ENCODE data around the gene CEP57L1.
"Not testable (repeated sequence)": the region's sequence is repeated elsewhere in the genome, so short reads cannot be mapped to it uniquely, and the experiment has no call there.

Gene CEP57L1

DNA sequence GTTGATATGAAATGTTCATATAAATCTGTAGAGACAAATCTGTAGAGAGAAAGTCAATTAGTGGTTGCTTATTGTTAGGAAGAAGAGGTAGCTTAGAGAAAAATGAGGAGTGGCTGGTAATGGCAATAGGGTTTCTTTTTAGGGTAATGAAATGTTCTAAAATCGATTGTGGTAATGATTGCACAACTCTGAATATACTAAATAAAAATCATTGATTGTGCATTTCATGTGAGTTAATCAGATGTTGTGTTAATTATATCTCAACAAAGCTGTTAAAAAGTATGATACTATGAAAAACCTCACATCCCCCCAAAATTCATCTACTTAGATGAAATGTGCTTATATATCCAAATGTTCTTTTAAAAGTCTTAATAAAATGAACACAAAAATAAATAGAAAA, 84.2 kb downstream of the CEP57L1 start:
- no peak for DNase-seq

DNA sequence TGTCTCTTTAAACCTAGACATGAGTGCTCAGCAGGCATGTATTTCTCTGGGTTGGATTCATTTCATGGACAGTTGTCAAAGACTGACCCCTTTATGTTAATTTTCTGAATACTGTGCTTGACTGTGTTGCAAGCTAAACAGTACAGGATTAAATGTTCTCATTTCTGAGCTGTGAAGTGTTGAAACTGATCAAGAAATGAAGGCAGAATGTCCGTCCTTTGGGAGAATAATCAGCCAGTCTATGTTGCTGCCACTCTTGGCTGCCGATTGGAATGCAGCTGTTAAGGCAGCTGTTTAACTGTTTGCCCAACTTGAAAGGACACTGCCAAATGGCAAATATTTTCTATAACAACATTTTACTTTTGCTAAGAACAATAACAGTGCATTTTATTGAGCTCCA, 87.3 kb downstream of the CEP57L1 start:
- no peak for DNase-seq

DNA sequence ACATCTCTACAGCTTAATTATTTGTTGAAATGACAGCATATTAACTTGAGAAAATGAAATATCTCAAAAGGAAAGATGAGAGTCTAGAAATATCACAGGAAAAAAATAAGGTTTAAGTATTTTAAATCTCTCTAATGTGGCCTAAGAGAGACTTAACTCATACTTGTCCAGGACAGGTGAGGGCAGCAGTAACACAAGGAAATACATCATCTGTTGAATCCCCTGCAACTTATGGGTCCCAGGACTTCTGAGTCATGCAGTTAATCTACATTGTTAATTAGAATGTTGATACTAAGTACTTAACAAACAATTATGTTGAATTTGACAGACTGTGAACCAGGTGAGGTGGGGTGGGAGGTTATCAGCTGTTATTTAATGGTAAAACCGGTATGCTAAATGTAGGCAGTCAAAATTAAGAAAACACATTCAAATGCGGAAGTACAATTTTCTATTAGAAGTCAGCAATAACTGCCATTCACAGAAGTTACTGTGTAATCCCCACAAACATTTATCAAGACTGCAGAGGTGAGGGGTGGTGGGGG, 87.9 kb downstream of the CEP57L1 start:
- no peak for DNase-seq

DNA sequence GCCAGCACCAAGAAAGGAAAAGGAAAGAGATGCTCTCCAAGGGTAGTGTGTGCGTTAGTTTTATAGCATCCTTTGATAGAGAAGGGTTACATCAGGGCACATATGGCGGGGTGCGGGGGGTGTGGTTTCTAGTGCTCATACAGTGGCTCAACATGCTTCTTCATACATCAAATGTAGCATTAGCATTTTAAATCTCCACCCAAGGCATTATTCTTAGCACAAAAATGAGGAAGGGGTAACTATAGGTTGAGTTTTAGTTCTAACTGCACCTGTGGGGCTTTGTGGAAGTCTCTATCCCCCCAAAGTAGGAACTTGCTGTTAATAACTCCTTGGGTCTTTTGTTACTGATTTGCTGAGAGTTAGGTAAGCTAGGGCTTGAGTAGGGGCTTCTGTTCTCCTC, 89.3 kb downstream of the CEP57L1 start:
- no peak for DNase-seq

DNA sequence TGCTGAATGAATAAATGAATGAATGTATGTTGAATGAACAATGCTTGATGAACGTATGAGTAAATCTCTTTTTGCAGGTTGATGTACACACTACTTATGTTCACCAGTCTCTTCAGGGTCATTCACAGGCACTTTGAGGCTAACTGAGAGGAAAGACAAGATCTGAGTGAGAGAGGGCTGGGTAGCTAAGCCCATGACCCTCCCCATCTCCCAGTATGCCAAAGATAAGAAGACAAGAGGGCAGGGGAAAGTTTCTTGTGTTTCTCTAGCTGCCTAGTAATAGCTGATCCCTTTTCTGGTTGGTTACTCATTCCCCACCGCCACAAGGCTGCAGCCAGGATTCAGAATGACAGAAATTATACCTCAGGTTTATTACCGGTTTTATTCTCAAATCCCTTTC, 90.7 kb downstream of the CEP57L1 start:
- DNase-seq, result no peak

DNA sequence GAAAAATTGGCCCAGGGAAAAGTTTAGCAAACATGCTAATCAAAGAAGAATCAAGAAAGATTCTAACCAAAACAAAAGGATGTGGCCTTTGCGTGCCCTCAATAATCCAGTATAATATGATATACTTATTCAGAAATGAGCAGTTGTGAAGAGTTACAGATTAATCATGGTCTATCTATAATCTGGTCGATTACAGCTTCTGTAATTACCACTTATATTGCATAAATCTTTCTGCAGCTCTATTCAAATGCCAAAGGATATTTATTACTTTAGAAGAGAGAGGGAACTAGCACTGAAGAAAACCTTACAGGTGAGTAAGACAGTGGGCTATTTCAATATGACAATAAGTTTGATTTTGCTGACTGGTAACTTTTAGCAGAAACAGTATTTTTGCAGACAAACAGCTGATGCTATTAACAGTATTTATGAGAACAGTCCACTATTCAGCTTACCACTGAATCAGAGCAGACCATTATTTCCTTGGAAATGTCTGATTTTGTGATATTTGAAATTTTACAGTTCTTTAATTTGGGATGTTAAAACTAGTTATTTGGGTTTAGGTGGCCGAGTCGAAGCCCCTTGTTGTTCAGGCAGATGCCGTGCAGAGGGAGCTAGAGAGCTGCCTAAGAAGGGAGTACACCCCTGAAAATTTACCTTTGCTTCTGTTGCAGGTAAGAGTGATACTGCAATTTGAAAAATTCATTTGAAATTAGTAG, 92.2 kb downstream of the CEP57L1 start:
- DNase-seq, result peak; percentile 60

DNA sequence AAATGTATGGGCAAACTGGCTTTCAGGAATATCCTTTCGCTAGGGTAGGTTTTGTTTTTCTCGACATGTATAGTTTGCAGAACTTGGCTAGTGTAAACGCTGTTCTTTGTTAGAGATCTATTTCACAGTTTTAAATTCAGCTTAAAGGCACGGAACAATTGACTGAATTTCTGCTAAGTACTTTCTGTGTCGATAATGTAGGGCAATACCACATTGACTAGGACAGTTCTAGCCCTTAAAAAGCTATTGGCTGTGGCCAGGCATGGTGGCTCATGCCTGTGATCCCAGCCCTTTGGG, 92.8 kb downstream of the CEP57L1 start:
- no peak for DNase-seq

DNA sequence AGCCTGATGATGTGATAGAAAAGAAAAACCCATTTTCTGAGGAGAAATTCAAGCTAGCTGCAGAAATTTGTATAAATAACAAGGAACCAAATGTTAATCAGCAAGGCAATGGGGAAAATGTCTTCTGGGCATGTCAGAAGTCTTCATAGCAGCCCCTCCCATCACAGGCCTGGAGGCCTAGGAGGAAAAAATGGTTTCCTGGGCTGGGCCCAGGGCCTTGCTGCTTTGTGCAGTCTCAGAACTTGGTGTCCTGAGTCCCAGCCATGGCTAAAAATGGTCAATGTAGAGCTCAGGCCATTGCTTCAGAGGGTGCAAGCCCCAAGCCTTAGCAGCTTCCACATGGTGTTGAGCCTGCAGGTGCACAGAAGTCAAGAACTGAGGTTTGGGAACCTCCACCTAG, 96.1 kb downstream of the CEP57L1 start:
- not testable (repeated sequence) for DNase-seq

DNA sequence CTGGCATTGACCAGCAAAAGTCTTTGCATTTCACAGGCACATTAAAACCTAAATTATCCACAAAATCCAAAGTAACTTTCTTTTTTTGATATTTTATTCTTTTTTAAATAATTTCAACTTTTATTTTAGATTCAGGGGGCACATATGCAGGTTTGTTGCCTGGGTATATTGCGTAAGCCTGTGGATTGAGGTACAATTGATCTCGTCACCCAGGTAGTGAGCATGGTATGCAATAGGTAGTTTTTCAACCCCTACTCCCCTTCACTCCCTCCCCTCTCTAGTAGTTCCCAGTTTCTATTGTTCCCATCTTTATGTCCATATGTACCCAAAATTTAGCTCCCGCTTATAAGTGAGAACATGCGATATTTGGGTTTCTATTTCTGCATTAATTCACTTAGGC, 97.6 kb downstream of the CEP57L1 start:
- DNase-seq, result no peak

DNA sequence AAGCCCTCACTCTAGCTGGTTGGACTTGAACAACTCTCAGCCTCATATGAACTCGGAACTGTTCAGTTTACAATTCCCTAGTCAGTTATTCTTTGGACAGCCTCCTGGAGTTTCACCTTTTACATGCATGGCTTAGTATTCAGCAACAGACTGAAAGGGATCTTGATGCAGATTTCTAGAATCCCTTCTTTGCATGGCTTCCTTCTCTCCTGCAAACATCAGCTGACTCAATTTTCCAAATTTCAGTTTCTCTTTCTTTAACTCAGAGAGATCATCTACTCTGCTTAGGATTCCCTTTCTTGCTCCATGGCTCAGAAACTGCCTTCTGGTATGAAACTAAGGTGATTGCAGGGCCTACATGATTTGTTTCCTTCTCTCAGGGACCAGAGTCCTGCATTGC, 99.6 kb downstream of the CEP57L1 start:
- DNase-seq, result no peak

DNA sequence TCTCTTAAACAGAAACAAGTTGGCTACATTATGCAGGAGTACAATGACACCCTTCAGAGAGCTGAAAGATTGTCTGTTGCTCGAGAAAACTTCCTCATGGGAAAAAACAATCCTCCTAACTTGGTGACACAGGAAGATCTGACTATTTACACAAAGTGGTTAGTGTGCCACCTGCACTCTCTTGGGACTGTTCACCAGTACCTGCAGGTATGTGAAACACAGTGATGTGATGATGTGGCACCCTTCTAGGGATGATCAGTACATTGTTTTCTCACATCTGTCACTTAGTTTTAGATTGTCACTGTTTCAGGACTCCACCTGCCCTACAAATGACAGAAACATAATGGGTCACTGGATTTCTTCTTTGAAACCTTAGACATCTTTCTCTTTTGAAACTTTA, 101.8 kb downstream of the CEP57L1 start:
- no peak for DNase-seq

DNA sequence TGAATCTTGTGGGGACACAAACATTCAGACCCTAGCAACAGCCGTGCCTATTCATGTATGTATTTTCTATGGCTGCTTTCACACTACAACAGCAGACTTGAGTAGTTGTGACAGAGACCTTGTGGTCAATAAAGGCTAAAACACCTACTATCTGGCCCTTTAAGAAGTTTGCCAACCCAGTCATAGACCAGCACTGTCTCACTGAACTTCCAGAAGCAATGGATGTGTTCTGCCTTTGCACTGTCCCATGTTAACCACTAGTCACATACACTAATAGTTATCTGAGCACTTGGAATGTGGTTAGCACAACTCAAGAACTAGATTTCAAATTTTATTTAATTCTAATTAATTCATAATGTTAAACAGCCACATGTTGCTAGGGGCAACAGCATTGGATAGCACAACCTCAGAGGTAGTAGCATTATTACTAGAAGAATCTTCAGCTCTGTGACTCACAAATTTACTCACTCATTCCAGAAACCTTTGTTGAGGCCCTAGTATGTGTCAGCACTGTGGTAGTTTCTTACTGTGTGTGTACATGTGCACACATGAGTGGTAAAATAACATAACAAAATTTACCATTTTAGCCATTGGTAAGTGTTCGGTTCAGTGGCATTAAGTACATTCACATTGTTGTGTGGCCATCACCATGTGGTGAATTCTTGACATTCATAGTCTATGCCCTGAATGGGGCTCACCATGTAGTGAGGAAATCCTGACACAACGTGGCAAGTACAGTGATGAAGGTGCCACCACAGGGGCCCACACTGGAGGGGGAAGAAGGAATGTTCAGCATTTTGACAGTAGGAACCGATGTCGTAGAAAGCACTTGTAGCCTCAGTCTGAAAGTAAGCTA, 107.3 kb downstream of the CEP57L1 start:
- DNase-seq, result no peak

DNA sequence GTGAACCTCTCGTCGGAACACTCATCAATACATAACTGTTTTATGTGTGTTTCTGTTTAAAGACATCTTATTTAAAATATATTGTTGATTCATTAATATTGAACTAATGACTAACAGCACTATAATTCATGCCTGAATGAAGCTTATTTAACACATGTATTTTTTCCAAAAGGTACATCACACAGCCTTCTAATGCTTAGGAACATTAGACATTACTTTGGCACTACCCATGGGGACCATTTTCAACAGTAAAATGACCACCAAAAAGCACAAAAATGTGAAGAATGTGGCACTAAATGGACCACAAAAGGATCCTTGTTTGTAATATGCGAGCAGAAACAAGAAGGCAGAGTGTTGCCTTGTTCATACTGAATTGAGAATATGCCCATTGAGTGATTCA, 109.2 kb downstream of the CEP57L1 start:
- no peak for DNase-seq

DNA sequence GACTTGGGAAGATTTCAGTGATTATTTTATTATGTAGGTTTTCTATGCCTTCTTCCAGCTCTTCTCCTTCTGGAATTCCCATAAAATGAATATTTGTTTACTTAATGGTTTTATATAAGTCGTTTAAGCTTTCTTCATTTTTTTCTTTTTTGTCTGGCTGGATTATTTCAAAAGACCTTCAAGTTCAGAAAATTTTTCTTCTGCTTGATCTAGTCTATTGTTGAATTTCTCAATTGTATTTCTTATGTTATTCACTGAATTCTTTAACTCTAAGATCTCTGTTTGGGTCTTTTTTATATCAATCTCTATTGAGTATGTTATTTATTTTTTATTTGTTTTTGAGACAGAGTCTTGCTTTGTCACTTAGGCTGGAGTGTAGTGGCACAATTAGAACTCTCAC, 117.4 kb downstream of the CEP57L1 start:
- no peak for DNase-seq
